Vagina (tissue), 2 donors: ENCODE data around the gene SEC11A. TPM values are rescaled to one million over a fixed set of nuclear protein-coding genes. Genes with fewer than 3 reads are reported as not detected.

Experiments used
- DNase-seq, 2 donors: peaks; one replicate each; pipeline ENCODE4 v3.0.0-alpha.2; 2017; ENCODE audit errors: extremely low spot score in 2 of 2
- H3K27ac ChIP-seq: fragments of 200-600 bp; sonication (generic); one replicate; pipeline ENCODE4 v1.5.1; 2019
- H3K27me3 ChIP-seq: fragments of 200-600 bp; sonication (generic); one replicate; pipeline ENCODE4 v1.5.1; 2019
- H3K36me3 ChIP-seq, 2 donors: fragments of 200-600 bp; sonication (generic); one replicate each; pipeline ENCODE4 v1.5.1; 2017 to 2019
- H3K4me1 ChIP-seq: fragments of 200-600 bp; sonication (generic); one replicate; pipeline ENCODE4 v1.5.1; 2019
- H3K4me3 ChIP-seq, 2 donors: fragments of 200-600 bp; sonication (generic); 1 replicate in 1 of 2; 2 replicates in 1 of 2; pipeline ENCODE4 v1.5.1; 2016 to 2019
- H3K9me3 ChIP-seq: fragments of 200-600 bp; sonication (generic); one replicate; pipeline ENCODE4 v1.5.1; 2019
- POLR2A ChIP-seq, 2 donors: fragments of 450-650 bp; IDR thresholded peaks; one replicate each; pipeline ENCODE4 v1.6.1; 2017; ENCODE audit warnings: antibody characterized with exemption in 2 of 2, mild to moderate bottlenecking in 2 of 2, moderate library complexity in 2 of 2
- POLR2AphosphoS5 ChIP-seq, 2 donors: sonication (generic); formaldehyde crosslinking; IDR thresholded peaks; one replicate each; pipeline ENCODE4 v1.9.0; 2017; ENCODE audit warnings: antibody characterized with exemption in 2 of 2, mild to moderate bottlenecking in 2 of 2, low read depth in 1 of 2; ENCODE audit not compliant: insufficient read depth in 1 of 2
- intact Hi-C: fragments of 100-400 bp; cut with DNase I; formaldehyde crosslinking; loops from one replicate; pipeline ENCODE4 v1.15.1; 2023
- total RNA-seq: library from RNA; depleted of rRNA; stranded (reverse); fragments of >200 nt; gene quantifications from one replicate; pipeline ENCODE4 v1.2.3, GENCODE V29; 2016
- TF ChIP-seq, protein P1 (sequence below), 3 experiments: fragments of 450-650 bp in 2 of 3; fragments of 200-600 bp in 1 of 3; sonication (generic) in 1 of 3; IDR thresholded peaks; one replicate each; pipeline ENCODE4 v1.5.1; 2017 to 2019; ENCODE audit warnings: antibody characterized with exemption in 3 of 3, mild to moderate bottlenecking in 2 of 3, moderate library complexity in 2 of 3

The SEC11A gene
- total RNA-seq, 1 donor from 2014 or later: 99.2 TPM

DNA sequence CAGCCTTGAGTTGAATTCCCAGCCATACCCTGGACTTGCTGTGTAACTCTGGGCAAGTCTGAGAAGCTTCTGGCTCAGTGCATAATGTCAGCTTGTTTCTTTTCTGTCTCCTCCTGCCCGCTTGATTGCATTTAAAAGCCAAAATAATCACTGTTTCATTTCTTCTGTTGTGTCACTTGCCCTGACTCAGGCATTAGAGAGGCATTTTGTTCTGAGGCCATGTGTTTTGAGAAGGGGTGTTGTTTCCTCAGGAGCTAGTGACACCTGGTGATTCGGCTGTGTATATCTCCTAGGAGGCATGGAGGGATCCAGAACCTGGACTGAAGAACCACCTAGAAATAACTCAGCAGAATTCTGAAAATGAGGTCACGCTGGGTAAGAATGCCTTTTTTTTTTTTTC lies 77.8 kb downstream of the SEC11A start:
- Histone ChIP-seq H3K27ac (no peak overlapping the region), H3K4me3 (no peak overlapping the region), H3K27me3 (no peaks in the 10 kb centered on the region), H3K9me3 (no peaks in the 10 kb centered on the region), H3K4me1 (peaks cover 15% of the 10 kb centered on the region), H3K36me3 (peaks cover 0 to 58% of the 10 kb centered on the region in 2 donors)
- intact Hi-C loops: no loop called here
- DNase-seq: no peak
- TF ChIP-seq POLR2A (IDR thresholded peaks at IDR 0.05) (no peak), POLR2AphosphoS5 (IDR thresholded peaks at IDR 0.05; ENCODE audit: insufficient read depth in 1 of 2, low read depth in 1 of 2) (no peak)
- TF ChIP-seq, protein P1, sequence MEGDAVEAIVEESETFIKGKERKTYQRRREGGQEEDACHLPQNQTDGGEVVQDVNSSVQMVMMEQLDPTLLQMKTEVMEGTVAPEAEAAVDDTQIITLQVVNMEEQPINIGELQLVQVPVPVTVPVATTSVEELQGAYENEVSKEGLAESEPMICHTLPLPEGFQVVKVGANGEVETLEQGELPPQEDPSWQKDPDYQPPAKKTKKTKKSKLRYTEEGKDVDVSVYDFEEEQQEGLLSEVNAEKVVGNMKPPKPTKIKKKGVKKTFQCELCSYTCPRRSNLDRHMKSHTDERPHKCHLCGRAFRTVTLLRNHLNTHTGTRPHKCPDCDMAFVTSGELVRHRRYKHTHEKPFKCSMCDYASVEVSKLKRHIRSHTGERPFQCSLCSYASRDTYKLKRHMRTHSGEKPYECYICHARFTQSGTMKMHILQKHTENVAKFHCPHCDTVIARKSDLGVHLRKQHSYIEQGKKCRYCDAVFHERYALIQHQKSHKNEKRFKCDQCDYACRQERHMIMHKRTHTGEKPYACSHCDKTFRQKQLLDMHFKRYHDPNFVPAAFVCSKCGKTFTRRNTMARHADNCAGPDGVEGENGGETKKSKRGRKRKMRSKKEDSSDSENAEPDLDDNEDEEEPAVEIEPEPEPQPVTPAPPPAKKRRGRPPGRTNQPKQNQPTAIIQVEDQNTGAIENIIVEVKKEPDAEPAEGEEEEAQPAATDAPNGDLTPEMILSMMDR (IDR thresholded peaks at IDR 0.05): no peak

DNA sequence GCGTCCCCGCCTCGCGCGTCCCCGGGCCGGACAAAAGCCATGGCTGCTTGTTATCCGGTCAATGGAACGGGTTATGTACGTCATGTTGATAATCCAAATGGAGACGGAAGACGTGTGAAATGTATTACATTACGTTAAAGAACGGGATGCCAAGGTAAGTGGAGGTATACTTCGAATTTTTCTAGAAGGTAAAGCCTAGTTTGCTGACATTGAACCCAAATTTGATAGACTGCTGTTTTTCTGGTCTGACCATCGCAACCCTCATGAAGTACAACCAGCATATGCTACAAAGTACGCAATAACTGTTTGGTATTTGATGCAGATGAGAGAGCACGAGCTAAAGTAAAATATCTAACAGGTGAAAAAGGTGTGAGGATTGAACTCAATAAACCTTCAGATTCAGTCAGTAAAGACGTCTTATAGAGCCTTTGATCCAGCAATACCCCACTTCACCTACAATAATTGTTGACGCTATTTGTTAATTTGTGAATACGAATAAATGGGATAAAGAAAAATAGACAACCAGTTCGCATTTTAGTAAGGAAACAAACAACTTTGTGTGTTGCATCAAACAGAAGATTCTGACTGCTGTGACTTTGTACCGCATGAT lies 81.6 kb downstream of the SEC11A start:
- Histone ChIP-seq H3K4me1 (peaks cover 40% of the 10 kb centered on the region), H3K36me3 (peaks cover 0 to 21% of the 10 kb centered on the region in 2 donors), H3K27ac (peak overlapping the region; percentile 93), H3K4me3 (peak overlapping the region; percentile 54 to 60), H3K27me3 (no peaks in the 10 kb centered on the region), H3K9me3 (no peaks in the 10 kb centered on the region)
- intact Hi-C loops: no loop called here
- no peak for TF ChIP-seq POLR2A (IDR thresholded peaks at IDR 0.05)
- TF ChIP-seq, protein P1 (IDR thresholded peaks at IDR 0.05): no peak
- TF ChIP-seq POLR2AphosphoS5 (IDR thresholded peaks at IDR 0.05; ENCODE audit: insufficient read depth in 1 of 2, low read depth in 1 of 2): no peak
- DNase-seq: no peak

DNA sequence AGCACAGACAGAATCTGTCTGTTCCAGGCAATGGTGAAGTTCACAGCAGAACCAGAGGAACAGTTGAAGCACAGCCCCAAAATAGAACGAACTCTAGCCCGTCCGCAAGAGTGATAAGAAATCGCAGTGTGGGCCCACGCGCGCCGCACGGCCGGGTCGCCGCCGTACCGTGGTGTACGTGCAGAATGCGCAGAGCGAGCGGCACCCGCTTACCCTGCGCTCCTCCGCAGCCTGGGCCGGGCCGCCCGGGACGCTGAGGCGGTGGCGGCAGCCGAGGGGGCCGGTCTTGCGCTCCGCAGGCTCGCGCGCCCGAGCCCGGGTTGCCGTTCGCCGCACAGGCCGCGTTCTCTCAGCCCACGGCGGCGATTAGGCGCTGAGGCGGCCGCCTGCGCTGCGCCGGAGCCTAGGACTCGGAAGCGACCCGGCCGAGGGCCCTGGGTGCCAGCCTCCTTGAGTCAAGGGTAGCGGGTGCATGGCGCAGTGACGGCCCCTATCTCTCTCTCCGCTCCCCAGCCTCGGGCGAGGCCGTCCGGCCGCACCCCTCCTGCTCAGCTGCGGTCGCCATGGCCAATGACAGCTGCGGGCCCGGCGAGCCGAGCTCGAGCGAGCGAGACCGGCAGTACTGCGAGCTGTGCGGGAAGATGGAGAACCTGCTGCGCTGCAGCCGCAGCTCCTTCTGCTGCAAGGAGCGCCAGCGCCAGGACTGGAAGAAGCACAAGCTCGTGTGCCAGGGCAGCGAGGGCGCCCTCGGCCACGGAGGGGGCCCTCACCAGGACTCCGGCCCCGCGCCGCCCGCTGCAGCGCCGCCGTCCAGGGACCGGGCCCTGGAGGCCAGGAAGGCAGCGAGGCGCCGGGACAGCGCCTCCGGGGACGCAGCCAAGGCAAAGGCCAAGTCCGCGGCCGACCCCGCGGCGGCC lies 82.4 kb downstream of the SEC11A start:
- DNase-seq: no peak
- peak overlapping the region; percentile 93 for H3K27ac ChIP-seq
- TF ChIP-seq, protein P1 (IDR thresholded peaks at IDR 0.05): no peak
- peak in 1 of 2 donors; percentile 63 for TF ChIP-seq POLR2AphosphoS5 (IDR thresholded peaks at IDR 0.05; ENCODE audit: insufficient read depth in 1 of 2, low read depth in 1 of 2)
- peak overlapping the region; percentile 54 to 60 for H3K4me3 ChIP-seq
- intact Hi-C loops: no loop called here
- H3K36me3 ChIP-seq: peaks cover 0 to 15% of the 10 kb centered on the region in 2 donors
- peaks cover 40% of the 10 kb centered on the region for H3K4me1 ChIP-seq
- H3K27me3 ChIP-seq: no peaks in the 10 kb centered on the region
- no peaks in the 10 kb centered on the region for H3K9me3 ChIP-seq

DNA sequence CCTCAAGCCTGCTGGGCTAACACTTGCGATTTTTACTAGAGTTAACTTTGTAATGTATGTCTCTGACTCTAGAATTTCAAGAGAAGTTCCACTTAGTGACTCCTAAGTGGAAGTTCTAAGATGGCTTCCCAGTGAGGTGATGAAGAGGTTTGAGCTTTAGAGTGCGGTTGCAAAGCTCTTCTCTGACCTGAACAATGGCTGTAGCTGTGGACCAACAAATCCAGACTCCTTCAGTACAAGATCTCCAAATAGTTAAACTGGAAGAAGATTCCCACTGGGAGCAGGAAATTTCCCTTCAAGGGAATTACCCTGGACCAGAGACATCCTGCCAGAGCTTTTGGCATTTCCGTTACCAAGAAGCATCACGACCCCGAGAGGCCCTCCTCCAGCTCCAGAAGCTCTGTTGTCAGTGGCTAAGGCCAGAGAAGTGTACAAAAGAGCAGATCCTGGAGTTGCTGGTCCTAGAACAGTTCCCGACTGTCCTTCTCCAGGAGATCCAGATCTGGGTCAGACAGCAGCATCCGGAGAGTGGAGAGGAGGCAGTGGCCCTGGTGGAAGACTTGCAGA lies 84.2 kb downstream of the SEC11A start:
- Histone ChIP-seq H3K36me3 (peaks cover 0 to 5% of the 10 kb centered on the region in 2 donors), H3K9me3 (no peaks in the 10 kb centered on the region), H3K4me1 (peaks cover 40% of the 10 kb centered on the region), H3K27ac (peak overlapping the region; percentile 93), H3K4me3 (peak overlapping the region; percentile 54 to 60), H3K27me3 (no peaks in the 10 kb centered on the region)
- no peak for DNase-seq
- intact Hi-C loops: no loop called here
- TF ChIP-seq POLR2A (IDR thresholded peaks at IDR 0.05) (no peak), POLR2AphosphoS5 (IDR thresholded peaks at IDR 0.05; ENCODE audit: insufficient read depth in 1 of 2, low read depth in 1 of 2) (no peak)
- TF ChIP-seq, protein P1 (IDR thresholded peaks at IDR 0.05): no peak
